Stimulated activated CD4-positive, alpha-beta T cell treated with anti-CD3 and anti-CD28 coated beads, Interleukin-15, amount 100 ng/mL, for 24 hours (primary cell): ENCODE measurements around the gene SARS1.
"Not testable (repeated sequence)": the region's sequence is repeated elsewhere in the genome, so short reads cannot be mapped to it uniquely, and the experiment has no call there.

Experiments
- DNase-seq: peaks from one replicate; pipeline ENCODE4 v3.0.0-alpha.2; 2020

Gene SARS1

DNA sequence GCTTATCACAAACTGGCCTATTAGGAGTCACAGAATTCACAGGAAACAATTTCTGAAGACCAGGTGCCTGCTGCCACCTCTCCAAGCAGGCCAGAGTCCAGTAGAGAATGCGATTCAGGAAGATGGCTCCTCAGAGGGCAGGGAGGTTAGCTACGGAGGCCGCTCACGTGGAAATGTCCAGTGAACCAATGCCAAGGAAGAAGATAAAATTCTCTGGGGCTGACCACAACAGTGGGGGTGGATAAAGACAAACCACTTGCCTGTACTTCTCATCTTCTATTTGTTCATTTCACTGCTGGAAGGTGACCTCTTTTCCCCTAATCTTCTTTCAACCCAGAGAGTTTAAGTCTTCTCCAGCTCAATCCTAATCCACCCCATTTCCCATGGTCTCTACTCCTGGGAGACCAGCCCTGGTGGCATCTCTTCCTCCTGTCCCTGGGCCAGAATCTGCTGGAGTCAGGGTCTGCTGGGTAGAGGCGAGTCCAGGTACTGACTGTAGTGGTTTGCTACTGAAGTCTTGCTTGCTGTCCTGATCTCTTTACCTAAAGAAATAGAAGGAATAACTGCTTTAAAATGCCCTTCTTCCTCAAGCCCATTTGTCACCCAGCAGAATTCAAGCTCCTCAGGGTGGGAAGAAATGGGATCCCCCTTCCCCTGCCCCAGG lies 66.0 kb downstream of the SARS1 start:
- DNase-seq, result no peak

- DNase-seq, result no peak
Observed at GRCh38 chr1:109280862-109281261, 67.1 kb downstream of the SARS1 start.

- no peak for DNase-seq
Observed at GRCh38 chr1:109281680-109282496, 68.2 kb downstream of the SARS1 start.

GRCh38 chr1:109282497-109282951 lies 68.8 kb downstream of the SARS1 start:
- DNase-seq, result no peak

GRCh38 chr1:109282952-109283747 lies 69.4 kb downstream of the SARS1 start, which contains the start of gene PSRC1:
TSS of gene PSRC1 (minus strand) at chr1:109283145.
- peak; percentile 94 for DNase-seq

- no peak for DNase-seq
Observed at GRCh38 chr1:109283748-109284600, 70.3 kb downstream of the SARS1 start.

DNA sequence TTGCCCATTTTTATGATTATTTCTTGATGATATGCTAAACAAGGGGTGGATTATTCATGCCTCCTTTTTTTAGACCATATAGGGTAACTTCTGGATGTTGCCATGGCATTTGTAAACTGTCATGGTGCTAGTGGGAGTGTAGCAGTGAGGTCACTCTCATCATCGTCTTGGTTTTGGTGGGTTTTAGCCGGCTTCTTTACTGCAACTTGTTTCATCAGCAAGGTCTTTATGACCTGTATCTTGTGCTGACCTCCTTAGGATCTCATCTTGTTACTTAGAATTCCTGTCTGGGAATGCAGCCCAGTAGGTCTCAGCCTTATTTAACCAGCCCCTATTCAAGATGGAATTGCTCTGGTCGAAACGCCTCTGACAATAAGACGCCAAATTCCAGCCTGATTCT lies 73.0 kb downstream of the SARS1 start:
- not testable (repeated sequence) for DNase-seq
